HG02938 (cell line): ENCODE data around the gene ZNF263.
"Not testable (repeated sequence)": the region's sequence is repeated elsewhere in the genome, so short reads cannot be mapped to it uniquely, and the experiment has no call there.

Experiments used
- ATAC-seq: cut with Tn5 transposase; IDR thresholded peaks from one replicate; pipeline ENCODE4 v1.9.1; 2021; ENCODE audit warnings: mild to moderate bottlenecking, moderate library complexity; ENCODE audit not compliant: unreplicated experiment

Gene ZNF263

GRCh38 chr16:3266873-3267537, 16.3 kb upstream of the ZNF263 start:
- ATAC-seq = no peak

GRCh38 chr16:3268294-3268693, 15.0 kb upstream of the ZNF263 start:
- ATAC-seq = no peak

GRCh38 chr16:3270718-3271117, 12.6 kb upstream of the ZNF263 start:
- not testable (repeated sequence) for ATAC-seq

- ATAC-seq = not testable (repeated sequence)
Measured at GRCh38 chr16:3271281-3271680, 12.0 kb upstream of the ZNF263 start.

- ATAC-seq = no peak
Measured at GRCh38 chr16:3274490-3274889, 8.8 kb upstream of the ZNF263 start.

- no peak for ATAC-seq
Measured at GRCh38 chr16:3274947-3275346, 8.3 kb upstream of the ZNF263 start.

- no peak for ATAC-seq
Measured at GRCh38 chr16:3276679-3277078, 6.6 kb upstream of the ZNF263 start.

- no peak for ATAC-seq
Measured at GRCh38 chr16:3281222-3281820, 2.0 kb upstream of the ZNF263 start.

- peak; percentile 40 for ATAC-seq
Measured at GRCh38 chr16:3282103-3282729, 1.1 kb upstream of the ZNF263 start.

- no peak for ATAC-seq
Measured at GRCh38 chr16:3283543-3284447, 504 bp downstream of the ZNF263 start.

GRCh38 chr16:3285131-3285530, 1.8 kb downstream of the ZNF263 start:
- no peak for ATAC-seq

- no peak for ATAC-seq
Measured at GRCh38 chr16:3289998-3290673, 6.8 kb downstream of the ZNF263 start.

- ATAC-seq = no peak
Measured at GRCh38 chr16:3292604-3293003, 9.3 kb downstream of the ZNF263 start.

- ATAC-seq = no peak
Measured at GRCh38 chr16:3295209-3295608, 11.9 kb downstream of the ZNF263 start.

GRCh38 chr16:3295783-3296182, 12.5 kb downstream of the ZNF263 start:
- ATAC-seq = no peak

- ATAC-seq = no peak
Measured at GRCh38 chr16:3304370-3304769, 21.1 kb downstream of the ZNF263 start.

- ATAC-seq = peak; percentile 95
Measured at GRCh38 chr16:3305109-3306068, 22.1 kb downstream of the ZNF263 start, which contains the start of the genes TIGD7 and ZNF75A. TSS of gene TIGD7 (minus strand) at chr16:3305430. CDS start at chr16:3300614, 4,816 bp downstream. TSS of gene ZNF75A (plus strand) at chr16:3305497. CDS start at chr16:3308429, 2,932 bp downstream.

GRCh38 chr16:3306078-3306477, 22.8 kb downstream of the ZNF263 start:
- no peak for ATAC-seq

- ATAC-seq = no peak
Measured at GRCh38 chr16:3311496-3311895, 28.2 kb downstream of the ZNF263 start.
